Measurements from ENCODE around the gene KCNK3.

The KCNK3 gene

GRCh38 chr2:26711457-26712161 lies 19.1 kb downstream of the KCNK3 start:
- Mint-ChIP-seq H3K27ac (no peak overlapping the region), H3K27me3 (peaks cover 2% of the 10 kb centered on the region), H3K4me1 (no peaks in the 10 kb centered on the region), H3K9me3 (no peaks in the 10 kb centered on the region), H3K36me3 (no peaks in the 10 kb centered on the region), H3K4me3 (no peak overlapping the region)

GRCh38 chr2:26712486-26713465 lies 20.3 kb downstream of the KCNK3 start:
- Mint-ChIP-seq H3K36me3 (no peaks in the 10 kb centered on the region), H3K9me3 (no peaks in the 10 kb centered on the region), H3K27me3 (peaks cover 2% of the 10 kb centered on the region), H3K4me1 (no peaks in the 10 kb centered on the region), H3K27ac (no peak overlapping the region), H3K4me3 (no peak overlapping the region)

GRCh38 chr2:26715528-26716270 lies 23.2 kb downstream of the KCNK3 start:
- H3K36me3 Mint-ChIP-seq = no peaks in the 10 kb centered on the region
- no peak overlapping the region for H3K4me3 Mint-ChIP-seq
- no peak overlapping the region for H3K27ac Mint-ChIP-seq
- peaks cover 2% of the 10 kb centered on the region for H3K27me3 Mint-ChIP-seq
- no peaks in the 10 kb centered on the region for H3K9me3 Mint-ChIP-seq
- no peaks in the 10 kb centered on the region for H3K4me1 Mint-ChIP-seq

GRCh38 chr2:26716340-26716739 lies 23.8 kb downstream of the KCNK3 start:
- no peaks in the 10 kb centered on the region for H3K27me3 Mint-ChIP-seq
- H3K9me3 Mint-ChIP-seq = no peaks in the 10 kb centered on the region
- H3K27ac Mint-ChIP-seq = no peak overlapping the region
- H3K4me1 Mint-ChIP-seq = no peaks in the 10 kb centered on the region
- no peak overlapping the region for H3K4me3 Mint-ChIP-seq
- H3K36me3 Mint-ChIP-seq = no peaks in the 10 kb centered on the region

- Mint-ChIP-seq H3K4me3 (no peak overlapping the region), H3K4me1 (no peaks in the 10 kb centered on the region), H3K36me3 (no peaks in the 10 kb centered on the region), H3K27me3 (no peaks in the 10 kb centered on the region), H3K9me3 (no peaks in the 10 kb centered on the region), H3K27ac (no peak overlapping the region)
Measured at GRCh38 chr2:26716769-26717168, 24.2 kb downstream of the KCNK3 start.

GRCh38 chr2:26717362-26717761 lies 24.8 kb downstream of the KCNK3 start:
- Mint-ChIP-seq H3K9me3 (no peaks in the 10 kb centered on the region), H3K4me3 (no peak overlapping the region), H3K27me3 (no peaks in the 10 kb centered on the region), H3K27ac (no peak overlapping the region), H3K36me3 (no peaks in the 10 kb centered on the region), H3K4me1 (no peaks in the 10 kb centered on the region)

- Mint-ChIP-seq H3K36me3 (no peaks in the 10 kb centered on the region), H3K27me3 (no peaks in the 10 kb centered on the region), H3K4me1 (no peaks in the 10 kb centered on the region), H3K4me3 (no peak overlapping the region), H3K27ac (no peak overlapping the region), H3K9me3 (no peaks in the 10 kb centered on the region)
Measured at GRCh38 chr2:26718949-26719686, 26.6 kb downstream of the KCNK3 start.

GRCh38 chr2:26720322-26721114 lies 28.0 kb downstream of the KCNK3 start:
- Mint-ChIP-seq H3K4me1 (no peaks in the 10 kb centered on the region), H3K9me3 (no peaks in the 10 kb centered on the region), H3K36me3 (no peaks in the 10 kb centered on the region), H3K27ac (no peak overlapping the region), H3K4me3 (no peak overlapping the region), H3K27me3 (no peaks in the 10 kb centered on the region)

GRCh38 chr2:26721115-26722032 lies 28.9 kb downstream of the KCNK3 start:
- no peaks in the 10 kb centered on the region for H3K27me3 Mint-ChIP-seq
- no peaks in the 10 kb centered on the region for H3K9me3 Mint-ChIP-seq
- no peaks in the 10 kb centered on the region for H3K4me1 Mint-ChIP-seq
- H3K36me3 Mint-ChIP-seq = no peaks in the 10 kb centered on the region
- no peak overlapping the region for H3K4me3 Mint-ChIP-seq
- no peak overlapping the region for H3K27ac Mint-ChIP-seq

- Mint-ChIP-seq H3K27me3 (no peaks in the 10 kb centered on the region), H3K9me3 (no peaks in the 10 kb centered on the region), H3K4me3 (no peak overlapping the region), H3K4me1 (no peaks in the 10 kb centered on the region), H3K36me3 (no peaks in the 10 kb centered on the region), H3K27ac (no peak overlapping the region)
Measured at GRCh38 chr2:26722328-26722727, 29.8 kb downstream of the KCNK3 start.

GRCh38 chr2:26722911-26723310 lies 30.4 kb downstream of the KCNK3 start:
- Mint-ChIP-seq H3K27me3 (no peaks in the 10 kb centered on the region), H3K9me3 (no peaks in the 10 kb centered on the region), H3K4me3 (no peak overlapping the region), H3K4me1 (no peaks in the 10 kb centered on the region), H3K27ac (no peak overlapping the region), H3K36me3 (no peaks in the 10 kb centered on the region)

- Mint-ChIP-seq H3K4me1 (no peaks in the 10 kb centered on the region), H3K27me3 (no peaks in the 10 kb centered on the region), H3K36me3 (no peaks in the 10 kb centered on the region), H3K4me3 (no peak overlapping the region), H3K27ac (no peak overlapping the region), H3K9me3 (no peaks in the 10 kb centered on the region)
Measured at GRCh38 chr2:26723475-26723874, 31.0 kb downstream of the KCNK3 start.

- Mint-ChIP-seq H3K27me3 (no peaks in the 10 kb centered on the region), H3K4me3 (no peak overlapping the region), H3K27ac (no peak overlapping the region)
Measured at GRCh38 chr2:26723991-26724750, 31.6 kb downstream of the KCNK3 start.

More at GRCh38 chr2:26723991-26724750, 31.6 kb downstream of the KCNK3 start:
- H3K36me3 Mint-ChIP-seq = no peaks in the 10 kb centered on the region
- no peaks in the 10 kb centered on the region for H3K4me1 Mint-ChIP-seq
- no peaks in the 10 kb centered on the region for H3K9me3 Mint-ChIP-seq
